ENCODE measurements around the gene DENND1A.
"Not testable (repeated sequence)": the region's sequence is repeated elsewhere in the genome, so short reads cannot be mapped to it uniquely, and the experiment has no call there.

The DENND1A gene

DNA sequence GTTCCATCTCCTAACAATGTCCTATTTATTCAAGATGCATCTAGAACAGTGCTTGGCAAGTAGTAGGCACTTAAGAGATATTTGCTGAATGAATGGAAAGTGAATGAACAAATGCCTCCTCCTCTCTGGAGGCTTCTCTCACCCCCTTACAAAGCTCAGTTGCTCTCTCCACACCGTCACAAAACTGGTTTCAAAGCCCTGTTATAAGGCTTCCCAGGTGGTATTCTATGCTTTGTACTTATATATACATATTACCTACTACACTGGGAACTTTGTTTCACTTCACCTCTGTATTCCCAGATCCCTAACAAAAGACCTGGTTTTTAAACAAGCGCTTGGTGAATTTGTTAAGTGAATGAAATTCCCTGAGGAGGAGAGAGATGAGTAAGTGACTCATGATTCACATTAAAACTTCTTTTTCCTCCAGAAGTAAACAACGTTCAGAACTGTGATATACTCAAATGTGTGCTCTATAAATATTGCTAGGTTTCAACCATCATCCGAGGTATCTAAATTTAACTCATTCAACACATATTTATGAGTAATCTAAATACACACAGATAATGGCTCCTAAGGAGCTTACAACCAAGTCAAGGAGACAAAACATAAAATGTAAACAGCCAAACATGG, 36.0 kb downstream of the DENND1A start:
- H3K4me3 ChIP-seq (ENCODE audit: low read length), result no peak overlapping the region
- DNase-seq (ENCODE audit: low read depth), result no peak
- no peak for TF ChIP-seq CTCF (conservative IDR thresholded peaks at IDR 0.05; ENCODE audit: low read depth, low read length)

- H3K4me3 ChIP-seq (ENCODE audit: low read length), result no peak overlapping the region
- DNase-seq (ENCODE audit: low read depth), result no peak
- no peak for TF ChIP-seq CTCF (conservative IDR thresholded peaks at IDR 0.05; ENCODE audit: low read depth, low read length)
Measured at GRCh38 chr9:123893115-123893514, 36.8 kb downstream of the DENND1A start.

DNA sequence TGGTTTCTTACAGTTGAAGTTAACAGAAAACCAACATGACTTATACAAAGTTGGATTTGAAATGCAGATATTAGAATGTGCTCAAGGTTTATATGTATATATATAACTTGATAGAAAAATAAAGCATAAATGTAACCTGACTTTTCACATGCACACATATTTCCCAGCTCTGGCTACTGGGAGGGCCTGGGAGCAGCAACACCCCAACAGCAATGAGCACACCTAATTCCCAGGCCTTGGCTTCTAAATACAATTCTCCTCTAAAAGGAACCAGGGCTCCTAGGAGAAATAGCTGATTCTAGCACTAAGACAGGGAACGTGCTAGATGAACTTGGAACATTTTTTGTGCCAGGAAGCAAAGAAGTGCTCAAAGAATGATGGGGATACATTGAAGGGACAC, 42.1 kb downstream of the DENND1A start:
- DNase-seq (ENCODE audit: low read depth), result no peak
- no peak for TF ChIP-seq CTCF (conservative IDR thresholded peaks at IDR 0.05; ENCODE audit: low read depth, low read length)
- H3K4me3 ChIP-seq (ENCODE audit: low read length), result no peak overlapping the region

DNA sequence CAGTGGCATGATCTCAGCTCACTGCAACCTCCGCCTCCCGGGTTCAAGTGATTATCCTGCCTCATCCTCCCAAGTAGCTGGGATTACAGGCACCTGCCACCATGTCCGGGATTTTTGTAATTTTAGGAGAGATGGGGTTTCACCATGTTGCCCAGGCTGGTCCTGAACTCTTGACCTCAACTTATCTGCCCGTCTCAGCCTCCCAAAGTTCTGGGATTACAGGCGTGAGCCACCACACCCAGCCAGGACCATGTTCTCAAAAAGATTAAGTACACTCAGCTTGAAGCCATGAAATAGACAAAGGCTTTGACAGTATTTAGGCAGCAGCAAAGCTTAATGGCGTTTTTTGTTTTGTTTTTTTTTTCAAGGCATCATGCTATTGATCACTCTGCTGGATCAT, 44.1 kb downstream of the DENND1A start:
- not testable (repeated sequence) for H3K4me3 ChIP-seq (ENCODE audit: low read length); DNase-seq (ENCODE audit: low read depth)

GRCh38 chr9:123883634-123884033, 46.3 kb downstream of the DENND1A start:
- H3K4me3 ChIP-seq (ENCODE audit: low read length), result no peak overlapping the region
- no peak for DNase-seq (ENCODE audit: low read depth)
- TF ChIP-seq CTCF (conservative IDR thresholded peaks at IDR 0.05; ENCODE audit: low read depth, low read length), result no peak

- TF ChIP-seq CTCF (conservative IDR thresholded peaks at IDR 0.05; ENCODE audit: low read depth, low read length), result no peak
- no peak overlapping the region for H3K4me3 ChIP-seq (ENCODE audit: low read length)
- no peak for DNase-seq (ENCODE audit: low read depth)
Measured at GRCh38 chr9:123881604-123882003, 48.3 kb downstream of the DENND1A start.

GRCh38 chr9:123880420-123880819, 49.5 kb downstream of the DENND1A start:
- no peak overlapping the region for H3K4me3 ChIP-seq (ENCODE audit: low read length)
- no peak for DNase-seq (ENCODE audit: low read depth)
- TF ChIP-seq CTCF (conservative IDR thresholded peaks at IDR 0.05; ENCODE audit: low read depth, low read length), result no peak

- no peak for DNase-seq (ENCODE audit: low read depth)
- TF ChIP-seq CTCF (conservative IDR thresholded peaks at IDR 0.05; ENCODE audit: low read depth, low read length), result no peak
- no peak overlapping the region for H3K4me3 ChIP-seq (ENCODE audit: low read length)
Measured at GRCh38 chr9:123876750-123877149, 53.2 kb downstream of the DENND1A start.

Data from retinal pigment epithelial cell (primary cell).